Measurements from ENCODE around the gene PAPOLA.

PAPOLA gene

GRCh38 chr14:96501740-96502620 is at the start of gene PAPOLA:
PAPOLA (plus strand) TSS chr14:96502382; CDS start chr14:96502593, 211 bp downstream.
- DNase-seq (ENCODE audit: low read depth in 2 of 2): peak; percentile 96 to 97
- H3K4me3 ChIP-seq (replicated peaks in 1 of 2; ENCODE audit: low read depth in 2 of 2, low read length in 2 of 2): peak within 1 kb of the TSS; percentile 93 to 94
- TF ChIP-seq CTCF (IDR thresholded peaks at IDR 0.05; ENCODE audit: low read depth, low read length): peak; percentile 21

- TF ChIP-seq CTCF (IDR thresholded peaks at IDR 0.05; ENCODE audit: low read depth, low read length): no peak
- H3K4me3 ChIP-seq (replicated peaks in 1 of 2; ENCODE audit: low read depth in 2 of 2, low read length in 2 of 2): no peak overlapping the region
- DNase-seq (ENCODE audit: low read depth in 2 of 2): no peak
Measured at GRCh38 chr14:96452684-96453083, 49.5 kb upstream of the PAPOLA start.

- DNase-seq (ENCODE audit: low read depth in 2 of 2): no peak
- H3K4me3 ChIP-seq (replicated peaks in 1 of 2; ENCODE audit: low read depth in 2 of 2, low read length in 2 of 2): no peak overlapping the region
- TF ChIP-seq CTCF (IDR thresholded peaks at IDR 0.05; ENCODE audit: low read depth, low read length): no peak
Measured at GRCh38 chr14:96455588-96455987, 46.6 kb upstream of the PAPOLA start.

- no peak for TF ChIP-seq CTCF (IDR thresholded peaks at IDR 0.05; ENCODE audit: low read depth, low read length)
- H3K4me3 ChIP-seq (replicated peaks in 1 of 2; ENCODE audit: low read depth in 2 of 2, low read length in 2 of 2): no peak overlapping the region
- DNase-seq (ENCODE audit: low read depth in 2 of 2): no peak
Measured at GRCh38 chr14:96459851-96460250, 42.3 kb upstream of the PAPOLA start.

GRCh38 chr14:96461950-96462798 is 40.0 kb upstream of the PAPOLA start:
- no peak for DNase-seq (ENCODE audit: low read depth in 2 of 2)
- no peak overlapping the region for H3K4me3 ChIP-seq (replicated peaks in 1 of 2; ENCODE audit: low read depth in 2 of 2, low read length in 2 of 2)
- TF ChIP-seq CTCF (IDR thresholded peaks at IDR 0.05; ENCODE audit: low read depth, low read length): no peak

GRCh38 chr14:96464136-96464535 is 38.0 kb upstream of the PAPOLA start:
- DNase-seq (ENCODE audit: low read depth in 2 of 2): no peak
- H3K4me3 ChIP-seq (replicated peaks in 1 of 2; ENCODE audit: low read depth in 2 of 2, low read length in 2 of 2): no peak overlapping the region
- TF ChIP-seq CTCF (IDR thresholded peaks at IDR 0.05; ENCODE audit: low read depth, low read length): no peak
